GM12892 (cell line): ENCODE results near the gene MAN1A2.

Experiments
- DNase-seq: peaks from one replicate; pipeline ENCODE4 v3.0.0; 2011; ENCODE audit not compliant: insufficient read length
- FAIRE-seq: peaks from 2 replicates; lab custom pipeline; 2011; peaks lifted over from hg19 to GRCh38; lab: Jason Lieb, UNC
- POLR2A ChIP-seq: IDR thresholded peaks from 2 replicates; pipeline ENCODE4 v1.6.1; 2011; ENCODE audit warnings: low read depth, low read length, control low read depth
- POLR2AphosphoS5 ChIP-seq: IDR thresholded peaks from 2 replicates; pipeline ENCODE4 v1.6.1; 2011; ENCODE audit warnings: low read depth, low read length, control low read depth
- TAF1 ChIP-seq: IDR thresholded peaks from 2 replicates; pipeline ENCODE4 v1.6.1; 2011; ENCODE audit warnings: low read depth, mild to moderate bottlenecking, control low read depth, low read length, borderline replicate concordance

The MAN1A2 gene

GRCh38 chr1:117564227-117565075 lies 197.2 kb downstream of the MAN1A2 start:
- FAIRE-seq (no peak), DNase-seq (no peak)
- TF ChIP-seq POLR2A (no peak), POLR2AphosphoS5 (no peak), TAF1 (no peak)

DNA sequence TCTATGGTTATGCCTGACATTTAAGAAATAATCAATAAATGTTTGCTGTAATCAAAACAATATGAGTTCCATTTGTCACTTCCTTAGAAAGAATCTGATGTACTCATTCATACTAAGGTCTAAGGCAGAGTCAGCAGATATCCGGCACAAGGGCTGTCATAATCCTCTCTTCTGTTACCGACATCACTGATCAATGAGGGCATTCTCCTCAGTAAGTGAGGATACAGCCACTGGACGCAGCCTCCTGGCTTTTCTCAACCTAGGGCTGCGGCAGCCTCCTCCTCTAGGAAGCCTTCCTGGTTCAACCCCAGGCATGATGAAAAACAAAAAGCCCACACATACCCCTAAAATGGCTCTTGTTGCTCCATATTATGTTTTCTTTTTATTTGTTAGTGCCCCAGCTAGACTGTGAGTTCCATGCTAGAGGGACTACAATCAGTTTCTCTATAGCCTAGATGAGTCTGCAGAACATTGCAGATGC lies 197.9 kb downstream of the MAN1A2 start:
- FAIRE-seq, result no peak
- DNase-seq, result no peak
- TF ChIP-seq POLR2A, result no peak
- no peak for TF ChIP-seq TAF1
- no peak for TF ChIP-seq POLR2AphosphoS5

DNA sequence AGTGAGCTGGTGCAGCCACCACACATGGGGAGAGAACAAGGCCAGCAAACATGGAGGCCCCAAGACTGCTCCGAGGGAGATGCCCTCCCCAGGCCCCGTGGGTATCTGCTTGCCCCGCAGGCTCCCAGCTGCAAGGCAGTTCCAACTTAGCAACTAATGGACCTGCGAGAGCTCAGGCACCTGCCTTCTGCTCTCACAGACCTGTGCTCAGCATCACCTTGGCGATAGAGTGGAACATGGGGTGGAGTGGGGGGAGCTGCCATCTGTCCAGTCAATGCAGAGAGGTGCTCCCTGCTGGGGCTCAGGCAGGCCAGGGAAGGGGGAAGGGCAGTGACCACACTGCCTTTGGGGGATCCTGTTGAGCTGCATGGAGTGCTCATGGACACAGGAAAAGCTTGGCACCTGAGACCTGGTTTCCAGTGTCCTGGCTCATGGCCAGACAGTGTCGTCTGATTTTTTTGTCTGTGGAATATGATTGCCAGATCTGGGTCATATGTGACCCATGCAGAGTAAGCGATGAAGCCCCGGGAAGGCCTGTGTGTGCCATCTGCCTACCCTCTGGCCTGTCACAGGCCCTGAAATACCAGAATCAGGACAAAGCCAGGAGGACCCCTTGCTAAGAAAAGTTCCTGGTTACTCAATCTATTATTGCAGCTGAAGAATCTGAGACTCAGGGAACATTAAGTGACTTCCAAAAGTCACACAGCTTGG lies 198.7 kb downstream of the MAN1A2 start:
- FAIRE-seq, result no peak
- TF ChIP-seq POLR2A, result no peak
- no peak for TF ChIP-seq POLR2AphosphoS5
- no peak for TF ChIP-seq TAF1
- DNase-seq, result no peak

DNA sequence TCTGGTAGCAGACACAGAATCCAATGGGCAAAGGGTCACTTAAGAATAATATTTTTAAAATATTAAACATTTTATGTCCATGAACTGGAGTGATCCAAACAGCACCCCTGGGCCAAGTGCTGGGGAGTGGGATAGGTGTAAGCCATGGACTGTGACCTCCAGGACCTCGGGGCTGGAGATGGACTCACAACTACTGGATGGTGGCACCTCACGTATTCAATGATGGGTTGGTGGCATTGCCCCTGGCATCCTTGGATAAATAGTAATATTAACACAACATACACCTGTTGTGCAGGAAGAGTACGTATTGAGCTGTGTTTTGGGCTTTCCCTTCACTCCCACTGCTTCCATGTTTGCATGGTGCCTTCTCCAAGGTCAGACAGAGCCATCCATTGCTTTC lies 199.3 kb downstream of the MAN1A2 start:
- no peak for FAIRE-seq
- no peak for DNase-seq
- no peak for TF ChIP-seq TAF1
- TF ChIP-seq POLR2AphosphoS5, result no peak
- no peak for TF ChIP-seq POLR2A

DNA sequence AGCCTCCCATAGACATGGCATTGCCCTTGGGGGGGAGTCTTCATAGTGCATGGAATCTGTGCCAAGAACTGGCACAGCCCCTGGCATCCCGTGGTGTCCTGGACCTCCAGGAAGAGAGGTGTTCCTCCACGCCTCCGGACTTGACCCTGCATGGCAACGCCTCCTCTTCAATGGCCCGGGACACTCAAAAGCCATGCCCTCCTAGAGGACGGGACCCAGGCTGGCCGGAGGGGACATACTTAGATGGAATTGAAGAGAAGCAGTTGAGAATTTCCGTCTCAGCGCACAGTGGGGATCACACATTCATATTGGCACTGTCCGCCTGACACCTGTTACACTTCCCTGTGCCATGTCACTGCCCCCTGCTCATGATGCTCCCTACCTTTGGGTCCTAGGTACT lies 200.2 kb downstream of the MAN1A2 start:
- no peak for TF ChIP-seq POLR2A
- no peak for TF ChIP-seq TAF1
- no peak for FAIRE-seq
- DNase-seq, result no peak

GRCh38 chr1:117567976-117568375 lies 200.7 kb downstream of the MAN1A2 start:
- TF ChIP-seq POLR2AphosphoS5, result no peak
- no peak for TF ChIP-seq TAF1
- no peak for TF ChIP-seq POLR2A
- DNase-seq, result no peak
- FAIRE-seq, result no peak

DNA sequence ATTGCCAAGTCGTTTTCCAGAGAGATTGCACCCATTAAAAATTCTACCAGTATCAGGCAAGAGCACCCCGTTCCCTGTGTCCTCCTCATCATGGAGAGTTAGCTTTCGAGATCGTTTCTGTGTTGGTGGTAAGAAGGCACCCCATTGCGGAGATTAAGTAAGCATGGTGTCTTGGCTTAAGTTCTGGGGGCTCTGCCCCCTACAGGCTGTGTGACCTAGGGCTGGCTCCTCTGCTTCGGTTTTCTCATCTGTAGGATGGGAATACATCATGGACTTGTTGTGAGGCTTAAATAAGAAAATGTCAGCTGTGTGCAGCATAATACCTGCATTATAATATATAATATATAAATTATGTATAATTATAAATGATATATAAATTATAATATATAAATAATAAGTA lies 201.8 kb downstream of the MAN1A2 start:
- no peak for FAIRE-seq

GRCh38 chr1:117569856-117570255 lies 202.6 kb downstream of the MAN1A2 start:
- TF ChIP-seq POLR2AphosphoS5 (no peak), POLR2A (no peak), TAF1 (no peak)
- DNase-seq (no peak), FAIRE-seq (no peak)

More for the DNA sequence above, 201.8 kb downstream of the MAN1A2 start:
- TF ChIP-seq TAF1, result no peak
- no peak for TF ChIP-seq POLR2AphosphoS5
- no peak for TF ChIP-seq POLR2A
- DNase-seq, result no peak

- DNase-seq (no peak), FAIRE-seq (no peak)
- TF ChIP-seq TAF1 (no peak), POLR2A (no peak), POLR2AphosphoS5 (no peak)
These were observed 203.8 kb downstream of the MAN1A2 start for GRCh38 chr1:117570988-117571409.

- TF ChIP-seq TAF1 (no peak), POLR2A (no peak), POLR2AphosphoS5 (no peak)
- FAIRE-seq, result no peak
- no peak for DNase-seq
These were observed 204.2 kb downstream of the MAN1A2 start for GRCh38 chr1:117571496-117571895.

DNA sequence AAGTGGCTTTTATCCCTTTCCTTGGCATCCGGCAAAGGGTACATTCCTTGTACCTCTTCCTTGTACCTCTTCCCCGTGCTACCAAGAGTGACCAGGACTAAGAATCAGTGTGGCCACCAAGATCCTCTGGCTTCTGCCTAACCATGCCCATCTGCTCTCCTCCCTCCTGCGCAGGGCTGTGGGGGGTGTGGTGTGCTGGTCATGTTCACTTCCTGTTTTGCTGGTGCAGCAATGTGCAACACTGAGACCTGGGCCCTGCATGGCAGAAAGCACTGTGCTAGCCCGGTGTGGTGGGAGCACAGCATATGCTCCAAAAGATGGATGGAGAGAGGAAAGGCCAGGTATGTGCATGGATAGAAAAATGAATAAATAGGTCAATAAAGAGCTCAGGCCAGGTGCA lies 205.3 kb downstream of the MAN1A2 start:
- FAIRE-seq (no peak), DNase-seq (no peak)
- TF ChIP-seq POLR2AphosphoS5 (no peak), TAF1 (no peak), POLR2A (no peak)

DNA sequence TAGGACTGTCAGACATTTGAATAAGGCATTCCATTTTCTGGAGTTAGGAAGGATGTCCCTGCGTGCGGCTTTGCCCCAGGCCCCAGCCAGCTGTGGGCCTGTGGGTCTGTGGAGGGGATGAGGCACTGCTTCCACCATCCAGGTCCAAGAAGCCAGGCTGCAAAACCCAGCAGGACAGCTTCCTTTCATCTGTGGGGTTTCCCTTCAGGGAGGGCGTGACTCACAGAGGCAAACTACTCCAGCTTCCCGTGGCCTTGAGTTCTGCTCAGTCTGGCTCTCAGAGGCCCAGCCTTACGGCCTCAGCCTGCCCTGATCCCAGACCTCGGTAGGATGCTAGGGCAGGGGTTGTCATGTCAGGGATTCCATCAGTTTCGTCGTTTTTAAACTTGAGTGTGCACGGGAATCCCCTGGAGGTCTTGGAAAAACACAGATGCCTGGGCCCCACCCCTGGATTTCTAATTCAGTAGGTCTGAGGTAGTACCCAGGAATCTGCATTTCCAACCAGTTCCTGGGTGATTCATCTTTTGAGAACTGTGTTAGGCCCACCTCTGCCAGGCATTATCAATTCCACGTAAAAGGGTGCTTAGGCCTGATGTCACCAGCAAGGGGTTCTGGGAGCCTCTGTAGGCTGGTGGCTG lies 206.3 kb downstream of the MAN1A2 start:
- TF ChIP-seq POLR2A (no peak), TAF1 (no peak), POLR2AphosphoS5 (no peak)
- FAIRE-seq (no peak), DNase-seq (no peak)
